SK-N-MC (cell line): ENCODE data around the gene JPH4.

Source experiments
- EZH2 ChIP-seq: fragments of 200-600 bp; sonication (generic); IDR thresholded peaks from one replicate; pipeline ENCODE4 v1.6.1; 2017; ENCODE audit warnings: antibody characterized with exemption
- POLR2AphosphoS5 ChIP-seq: IDR thresholded peaks from 2 replicates; pipeline ENCODE4 v1.6.1; 2012; ENCODE audit warnings: mild to moderate bottlenecking, low read depth, low read length, borderline replicate concordance

GRCh38 chr14:23615856-23616255, 37.3 kb upstream of the JPH4 start:
- TF ChIP-seq POLR2AphosphoS5 (no peak), EZH2 (no peak)
